ENCODE measurements around the gene GUK1. TPM values are rescaled to one million over a fixed set of nuclear protein-coding genes. Genes with fewer than 3 reads are reported as not detected.

Gene GUK1
- total RNA-seq, 2 donors from 2014 or later: 110 to 112 TPM

DNA sequence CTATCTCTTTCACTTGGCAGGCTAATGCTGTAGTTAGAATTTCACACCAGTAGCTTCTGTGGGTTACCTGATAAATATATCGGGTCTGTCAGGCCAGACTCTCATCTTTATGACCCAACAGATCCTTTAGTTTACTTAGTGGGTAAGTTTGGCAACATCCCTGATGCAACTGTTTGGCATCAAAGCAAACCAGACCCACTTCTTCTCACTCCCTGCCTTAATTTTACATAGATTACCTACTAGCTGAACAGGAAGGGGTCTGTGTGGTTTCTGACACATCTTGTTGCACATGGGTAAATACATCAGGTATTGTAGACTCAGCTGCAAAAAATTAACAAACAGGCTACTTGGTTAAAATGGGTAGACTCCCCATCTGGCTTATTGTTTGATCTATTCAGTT lies 3.2 kb upstream of the GUK1 start:
- no peak overlapping the region for H3K4me3 Mint-ChIP-seq
- Histone ChIP-seq H3K4me1 (ENCODE audit: control insufficient read depth, insufficient read depth, low read length) (no peaks in the 10 kb centered on the region), H3K9me3 (ENCODE audit: control insufficient read depth, low read length) (no peaks in the 10 kb centered on the region), H3K4me3 (ENCODE audit: low read length) (no peak overlapping the region), H3K27ac (ENCODE audit: low read depth, low read length) (no peak overlapping the region), H3K36me3 (ENCODE audit: control insufficient read depth, insufficient read depth, low read length) (peaks cover 3% of the 10 kb centered on the region), H3K9ac (ENCODE audit: extremely low read depth, low read length, poor library complexity, severe bottlenecking) (no peak overlapping the region), H3K27me3 (ENCODE audit: control insufficient read depth, insufficient read depth, low read length, poor library complexity, severe bottlenecking) (peaks cover 61% of the 10 kb centered on the region)
- H3K9me3 Mint-ChIP-seq: no peaks in the 10 kb centered on the region
- H3K27me3 Mint-ChIP-seq (ENCODE audit: insufficient read depth): peaks cover 63% of the 10 kb centered on the region
- 57 to 75% methylated on average over 1 of the region's 1 CpG for WGBS, 2 experiments (ENCODE audit: insufficient coverage in 1 of 2, insufficient read length in 1 of 2)
- no peak for TF ChIP-seq CTCF (conservative IDR thresholded peaks at IDR 0.05)
- no peaks in the 10 kb centered on the region for H3K36me3 Mint-ChIP-seq (ENCODE audit: low read depth)
- H3K4me1 Mint-ChIP-seq: peaks cover 6% of the 10 kb centered on the region
- DNase-seq: no peak
- H3K27ac Mint-ChIP-seq: no peak overlapping the region

DNA sequence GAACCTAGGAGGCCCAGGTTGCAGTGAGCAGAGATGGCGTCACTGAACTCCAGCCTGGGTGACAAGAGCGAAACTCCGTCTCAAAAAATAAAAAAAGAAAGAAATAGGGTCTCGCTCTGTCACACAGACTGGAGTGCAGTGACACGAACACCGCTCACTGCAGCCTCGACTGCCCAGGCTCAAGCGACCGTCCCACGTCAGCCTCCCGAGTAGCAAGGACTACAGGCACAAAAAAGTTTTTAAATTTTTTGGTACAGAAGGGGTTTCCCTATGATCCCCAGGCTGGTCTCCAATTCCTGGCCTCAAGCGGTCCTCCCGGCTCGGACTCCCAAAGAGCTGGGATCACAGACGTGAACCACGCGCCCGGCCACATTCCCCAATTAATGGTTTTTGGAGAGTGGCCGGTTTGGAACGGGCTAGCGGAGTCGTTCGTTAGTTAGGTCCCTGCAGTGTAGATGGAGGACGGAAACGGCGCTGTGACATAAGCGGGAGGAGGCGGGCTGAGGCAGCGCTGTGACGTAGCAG lies 611 bp upstream of the GUK1 start:
- Mint-ChIP-seq H3K36me3 (ENCODE audit: low read depth) (no peaks in the 10 kb centered on the region), H3K9me3 (no peaks in the 10 kb centered on the region), H3K4me1 (peaks cover 6% of the 10 kb centered on the region), H3K27me3 (ENCODE audit: insufficient read depth) (peaks cover 47% of the 10 kb centered on the region), H3K27ac (peak overlapping the region; percentile 92), H3K4me3 (peak overlapping the region; percentile 75)
- peak overlapping the region; percentile 88 for H3K4me3 ChIP-seq (ENCODE audit: low read length)
- H3K4me1 ChIP-seq (ENCODE audit: control insufficient read depth, insufficient read depth, low read length): peaks cover 3% of the 10 kb centered on the region
- DNase-seq: no peak
- H3K36me3 ChIP-seq (ENCODE audit: control insufficient read depth, insufficient read depth, low read length): peaks cover 7% of the 10 kb centered on the region
- peaks cover 44% of the 10 kb centered on the region for H3K27me3 ChIP-seq (ENCODE audit: control insufficient read depth, insufficient read depth, low read length, poor library complexity, severe bottlenecking)
- no peak overlapping the region for H3K9ac ChIP-seq (ENCODE audit: extremely low read depth, low read length, poor library complexity, severe bottlenecking)
- H3K27ac ChIP-seq (ENCODE audit: low read depth, low read length): no peak overlapping the region
- 26 to 58% methylated on average over 12 to 30 of the region's 30 CpGs for WGBS, 2 experiments (ENCODE audit: insufficient coverage in 1 of 2, insufficient read length in 1 of 2)
- no peak for TF ChIP-seq CTCF (conservative IDR thresholded peaks at IDR 0.05)
- no peaks in the 10 kb centered on the region for H3K9me3 ChIP-seq (ENCODE audit: control insufficient read depth, low read length)

DNA sequence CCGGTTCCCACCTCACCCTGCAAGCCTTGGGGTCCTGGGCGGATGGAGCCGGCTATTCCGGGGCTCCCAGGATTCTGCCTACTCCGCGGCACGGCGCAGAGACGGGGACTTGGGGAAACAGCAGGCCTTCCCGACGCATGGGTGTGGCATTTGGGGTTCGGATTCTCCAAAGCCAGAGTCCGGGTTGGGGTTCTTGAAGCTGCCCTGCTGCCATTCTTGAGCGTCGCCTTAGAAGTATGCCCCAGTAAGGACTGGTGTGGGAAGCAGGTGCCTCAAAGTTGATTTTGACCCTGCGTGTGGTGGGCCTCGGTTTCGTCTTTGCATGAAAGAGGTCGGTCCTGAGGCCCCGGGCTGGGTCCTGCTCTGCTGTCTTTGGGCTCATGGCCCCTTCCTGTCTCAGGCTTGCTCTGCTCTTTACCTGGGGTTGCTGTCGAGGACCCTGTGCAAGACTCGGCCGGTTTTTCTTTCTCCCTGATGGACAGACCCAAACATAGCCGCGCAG lies 696 bp downstream of the GUK1 start:
- WGBS, 2 experiments (ENCODE audit: insufficient coverage in 1 of 2, insufficient read length in 1 of 2): 19 to 24% methylated on average over 10 to 25 of the region's 25 CpGs
- Mint-ChIP-seq H3K4me1 (peaks cover 6% of the 10 kb centered on the region), H3K36me3 (ENCODE audit: low read depth) (no peaks in the 10 kb centered on the region), H3K27ac (peak overlapping the region; percentile 85), H3K27me3 (ENCODE audit: insufficient read depth) (peaks cover 34% of the 10 kb centered on the region), H3K4me3 (peak overlapping the region; percentile 75), H3K9me3 (no peaks in the 10 kb centered on the region)
- H3K36me3 ChIP-seq (ENCODE audit: control insufficient read depth, insufficient read depth, low read length): peaks cover 7% of the 10 kb centered on the region
- H3K9ac ChIP-seq (ENCODE audit: extremely low read depth, low read length, poor library complexity, severe bottlenecking): peak overlapping the region; percentile 90
- H3K27ac ChIP-seq (ENCODE audit: low read depth, low read length): no peak overlapping the region
- no peaks in the 10 kb centered on the region for H3K9me3 ChIP-seq (ENCODE audit: control insufficient read depth, low read length)
- no peak for DNase-seq
- peak overlapping the region; percentile 88 for H3K4me3 ChIP-seq (ENCODE audit: low read length)
- no peak for TF ChIP-seq CTCF (conservative IDR thresholded peaks at IDR 0.05)
- peaks cover 31% of the 10 kb centered on the region for H3K27me3 ChIP-seq (ENCODE audit: control insufficient read depth, insufficient read depth, low read length, poor library complexity, severe bottlenecking)
- peaks cover 3% of the 10 kb centered on the region for H3K4me1 ChIP-seq (ENCODE audit: control insufficient read depth, insufficient read depth, low read length)

Measured in endodermal cell (in vitro differentiated cells).